ENCODE results near the gene ERI3. TPM values are rescaled to one million over a fixed set of nuclear protein-coding genes. Genes with fewer than 3 reads are reported as not detected.

Gene ERI3
- total and polyA plus RNA-seq, 9 of the 15 experiments (the other 6 are each of a cell fraction or from before 2014, with no cell fraction given): 47.8 to 93.4 (median 67.2) TPM

- Histone ChIP-seq H3K9me1 (ENCODE audit: control insufficient read depth, insufficient read depth, low read length) (no peaks in the 10 kb centered on the region), H3K4me2 (ENCODE audit: insufficient read depth, low read length) (no peak overlapping the region), H3K9ac (ENCODE audit: insufficient read depth in 1 of 2, low read depth in 2 of 2, low read length in 2 of 2) (no peak overlapping the region), H4K20me1 (replicated peaks; ENCODE audit: control insufficient read depth, insufficient read depth, low read length) (no peaks in the 10 kb centered on the region), H3K36me3 (ENCODE audit: control insufficient read depth, insufficient read depth, low read length) (peaks cover 84% of the 10 kb centered on the region), H3K79me2 (ENCODE audit: control insufficient read depth, insufficient read depth, low read length) (no peaks in the 10 kb centered on the region), H3K4me1 (replicated peaks in 1 of 2; ENCODE audit: control insufficient read depth in 2 of 2, insufficient read depth in 2 of 2, low read length in 2 of 2) (peaks cover 4 to 6% of the 10 kb centered on the region in 2 experiments; a peak in 3 of 5 replicates), H3K27ac (ENCODE audit: extremely low read depth, low read depth, low read length) (no peak overlapping the region), H2AFZ (ENCODE audit: low read depth, low read length) (no peak overlapping the region), H3K4me3 (no peak overlapping the region), H3K9me3 (replicated peaks; ENCODE audit: control insufficient read depth, insufficient read depth, low read depth, low read length) (no peaks in the 10 kb centered on the region), H3K27me3 (ENCODE audit: control insufficient read depth in 2 of 2, insufficient read depth in 2 of 2, low read length in 2 of 2) (no peaks in the 10 kb centered on the region)
- no peak for DNase-seq (ENCODE audit: extremely low read depth in 1 of 4, low spot score in 3 of 4)
- POLR2A ChIA-PET: interaction anchor here (1.1 to 1.3 kb wide), 3 partner anchors 10 to 27 kb away, joined by 3 to 4 read pairs (median 3); no protein-coding TSS in a partner anchor
- intact Hi-C loops (cut with micrococcal nuclease): no loop called here
- in situ Hi-C loops (cut with MboI): no loop called here
- FAIRE-seq: no peak
- CTCF ChIA-PET (ENCODE audit: low intra/inter-chr PET ratio): no interaction called here
- ATAC-seq: no peak
- no TSS peak for BruUV-seq (replicated peaks)
- whole genome bisulfite sequencing (ENCODE audit: insufficient coverage, low coverage, missing lambda C conversion rate): 84% methylated on average over 12 of the region's 12 CpGs
- TF ChIP-seq IRF2 (CRISPR knock-in tag; IDR thresholded peaks at IDR 0.05): no peak
- TF ChIP-seq SMARCA5 (IDR thresholded peaks at IDR 0.05): no peak
- TF ChIP-seq, protein P1, sequence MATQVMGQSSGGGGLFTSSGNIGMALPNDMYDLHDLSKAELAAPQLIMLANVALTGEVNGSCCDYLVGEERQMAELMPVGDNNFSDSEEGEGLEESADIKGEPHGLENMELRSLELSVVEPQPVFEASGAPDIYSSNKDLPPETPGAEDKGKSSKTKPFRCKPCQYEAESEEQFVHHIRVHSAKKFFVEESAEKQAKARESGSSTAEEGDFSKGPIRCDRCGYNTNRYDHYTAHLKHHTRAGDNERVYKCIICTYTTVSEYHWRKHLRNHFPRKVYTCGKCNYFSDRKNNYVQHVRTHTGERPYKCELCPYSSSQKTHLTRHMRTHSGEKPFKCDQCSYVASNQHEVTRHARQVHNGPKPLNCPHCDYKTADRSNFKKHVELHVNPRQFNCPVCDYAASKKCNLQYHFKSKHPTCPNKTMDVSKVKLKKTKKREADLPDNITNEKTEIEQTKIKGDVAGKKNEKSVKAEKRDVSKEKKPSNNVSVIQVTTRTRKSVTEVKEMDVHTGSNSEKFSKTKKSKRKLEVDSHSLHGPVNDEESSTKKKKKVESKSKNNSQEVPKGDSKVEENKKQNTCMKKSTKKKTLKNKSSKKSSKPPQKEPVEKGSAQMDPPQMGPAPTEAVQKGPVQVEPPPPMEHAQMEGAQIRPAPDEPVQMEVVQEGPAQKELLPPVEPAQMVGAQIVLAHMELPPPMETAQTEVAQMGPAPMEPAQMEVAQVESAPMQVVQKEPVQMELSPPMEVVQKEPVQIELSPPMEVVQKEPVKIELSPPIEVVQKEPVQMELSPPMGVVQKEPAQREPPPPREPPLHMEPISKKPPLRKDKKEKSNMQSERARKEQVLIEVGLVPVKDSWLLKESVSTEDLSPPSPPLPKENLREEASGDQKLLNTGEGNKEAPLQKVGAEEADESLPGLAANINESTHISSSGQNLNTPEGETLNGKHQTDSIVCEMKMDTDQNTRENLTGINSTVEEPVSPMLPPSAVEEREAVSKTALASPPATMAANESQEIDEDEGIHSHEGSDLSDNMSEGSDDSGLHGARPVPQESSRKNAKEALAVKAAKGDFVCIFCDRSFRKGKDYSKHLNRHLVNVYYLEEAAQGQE (IDR thresholded peaks at IDR 0.05; ENCODE audit: borderline replicate concordance): no peak
- TF ChIP-seq, protein P1 (CRISPR knock-in tag; IDR thresholded peaks at IDR 0.05; ENCODE audit: low read depth): no peak
- TF ChIP-seq ZC3H4 (CRISPR knock-in tag; IDR thresholded peaks at IDR 0.05; ENCODE audit: borderline replicate concordance): no peak
- no peak for TF ChIP-seq KDM1A (IDR thresholded peaks at IDR 0.05)
- TF ChIP-seq ZNF507 (tag; conservative IDR thresholded peaks at IDR 0.05): no peak
- TF ChIP-seq ZFP30 (CRISPR knock-in tag; IDR thresholded peaks at IDR 0.05; ENCODE audit: borderline replicate concordance): no peak
- TF ChIP-seq, protein P2, sequence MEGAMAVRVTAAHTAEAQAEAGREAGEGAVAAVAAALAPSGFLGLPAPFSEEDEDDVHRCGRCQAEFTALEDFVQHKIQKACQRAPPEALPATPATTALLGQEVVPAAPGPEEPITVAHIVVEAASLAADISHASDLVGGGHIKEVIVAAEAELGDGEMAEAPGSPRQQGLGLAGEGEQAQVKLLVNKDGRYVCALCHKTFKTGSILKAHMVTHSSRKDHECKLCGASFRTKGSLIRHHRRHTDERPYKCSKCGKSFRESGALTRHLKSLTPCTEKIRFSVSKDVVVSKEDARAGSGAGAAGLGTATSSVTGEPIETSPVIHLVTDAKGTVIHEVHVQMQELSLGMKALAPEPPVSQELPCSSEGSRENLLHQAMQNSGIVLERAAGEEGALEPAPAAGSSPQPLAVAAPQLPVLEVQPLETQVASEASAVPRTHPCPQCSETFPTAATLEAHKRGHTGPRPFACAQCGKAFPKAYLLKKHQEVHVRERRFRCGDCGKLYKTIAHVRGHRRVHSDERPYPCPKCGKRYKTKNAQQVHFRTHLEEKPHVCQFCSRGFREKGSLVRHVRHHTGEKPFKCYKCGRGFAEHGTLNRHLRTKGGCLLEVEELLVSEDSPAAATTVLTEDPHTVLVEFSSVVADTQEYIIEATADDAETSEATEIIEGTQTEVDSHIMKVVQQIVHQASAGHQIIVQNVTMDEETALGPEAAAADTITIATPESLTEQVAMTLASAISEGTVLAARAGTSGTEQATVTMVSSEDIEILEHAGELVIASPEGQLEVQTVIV (CRISPR knock-in tag; IDR thresholded peaks at IDR 0.05; ENCODE audit: borderline replicate concordance): no peak
Observed at GRCh38 chr1:44305962-44306422, 49.1 kb downstream of the ERI3 start.
